Epithelial cell of proximal tubule (primary cell): ENCODE data around the gene KIF13A. TPM values are rescaled to one million over a fixed set of nuclear protein-coding genes. Genes with fewer than 3 reads are reported as not detected.

Source experiments
- DNase-seq: peaks from one replicate; pipeline ENCODE4 v3.0.0-alpha.2; 2011; ENCODE audit warnings: low read depth
- H3K4me3 ChIP-seq: 2 replicates; pipeline ENCODE4 v1.5.1; 2011; ENCODE audit warnings: low read depth, mild to moderate bottlenecking, low read length
- CTCF ChIP-seq: conservative IDR thresholded peaks from 2 replicates; pipeline ENCODE4 v1.5.1; 2012; ENCODE audit warnings: low read depth, mild to moderate bottlenecking, low read length
- total RNA-seq: library from RNA; depleted of rRNA; stranded (reverse); fragments of >200 nt; gene quantifications from 2 replicates; pipeline ENCODE4 v1.2.3, GENCODE V29; 2015

KIF13A gene
- total RNA-seq, 1 donor from 2014 or later: 12.5 TPM

GRCh38 chr6:17829905-17830304 lies 157.5 kb downstream of the KIF13A start:
- H3K4me3 ChIP-seq: no peak overlapping the region
- TF ChIP-seq CTCF: no peak
- no peak for DNase-seq

- no peak overlapping the region for H3K4me3 ChIP-seq
- DNase-seq: no peak
- TF ChIP-seq CTCF: no peak
These were observed 159.3 kb downstream of the KIF13A start for GRCh38 chr6:17828149-17828548.

- H3K4me3 ChIP-seq: no peak overlapping the region
- no peak for TF ChIP-seq CTCF
- DNase-seq: no peak
These were observed 161.1 kb downstream of the KIF13A start for GRCh38 chr6:17826301-17826700.

- DNase-seq: no peak
- H3K4me3 ChIP-seq: no peak overlapping the region
- no peak for TF ChIP-seq CTCF
These were observed 167.4 kb downstream of the KIF13A start for GRCh38 chr6:17820055-17820454.

GRCh38 chr6:17817763-17818162 lies 169.7 kb downstream of the KIF13A start:
- TF ChIP-seq CTCF: no peak
- no peak for DNase-seq
- H3K4me3 ChIP-seq: no peak overlapping the region

- no peak overlapping the region for H3K4me3 ChIP-seq
- no peak for TF ChIP-seq CTCF
- peak; percentile 67 for DNase-seq
These were observed 170.4 kb downstream of the KIF13A start for GRCh38 chr6:17816921-17817611.

- no peak for TF ChIP-seq CTCF
- no peak for DNase-seq
These were observed 173.9 kb downstream of the KIF13A start for GRCh38 chr6:17813542-17813941.

More at GRCh38 chr6:17813542-17813941, 173.9 kb downstream of the KIF13A start:
- no peak overlapping the region for H3K4me3 ChIP-seq
